Vagina (tissue), 2 donors: ENCODE measurements around the gene GNPDA2.

Experiments
- POLR2A ChIP-seq, 2 donors: fragments of 450-650 bp; IDR thresholded peaks; one replicate each; pipeline ENCODE4 v1.6.1; 2017; ENCODE audit warnings: antibody characterized with exemption in 2 of 2, mild to moderate bottlenecking in 2 of 2, moderate library complexity in 2 of 2
- POLR2AphosphoS5 ChIP-seq, 2 donors: sonication (generic); formaldehyde crosslinking; IDR thresholded peaks; one replicate each; pipeline ENCODE4 v1.9.0; 2017; ENCODE audit warnings: antibody characterized with exemption in 2 of 2, mild to moderate bottlenecking in 2 of 2, low read depth in 1 of 2; ENCODE audit not compliant: insufficient read depth in 1 of 2
- TF ChIP-seq, protein P1 (sequence below), 3 experiments: fragments of 450-650 bp in 2 of 3; fragments of 200-600 bp in 1 of 3; sonication (generic) in 1 of 3; IDR thresholded peaks; one replicate each; pipeline ENCODE4 v1.5.1; 2017 to 2019; ENCODE audit warnings: antibody characterized with exemption in 3 of 3, mild to moderate bottlenecking in 2 of 3, moderate library complexity in 2 of 3

DNA sequence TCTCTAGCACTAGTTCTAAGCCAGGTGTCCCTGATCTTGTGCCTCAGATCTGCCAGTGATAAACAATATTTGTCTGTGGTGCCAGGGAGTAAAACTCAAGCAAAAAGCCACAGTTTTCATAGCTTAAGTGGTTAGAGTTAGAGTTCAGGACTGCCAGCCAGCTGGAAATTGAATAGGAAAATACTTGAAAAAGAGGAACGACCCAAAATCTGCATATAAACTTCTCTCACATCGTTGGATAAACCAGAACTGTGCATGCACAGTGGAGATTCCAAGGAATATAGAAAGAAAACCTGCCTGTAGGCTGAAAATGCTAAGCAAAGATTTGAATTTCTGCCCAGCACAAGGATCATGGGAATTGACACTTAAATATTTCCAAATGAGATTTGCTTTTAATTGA lies 35.0 kb upstream of the GNPDA2 start:
- TF ChIP-seq, protein P1, sequence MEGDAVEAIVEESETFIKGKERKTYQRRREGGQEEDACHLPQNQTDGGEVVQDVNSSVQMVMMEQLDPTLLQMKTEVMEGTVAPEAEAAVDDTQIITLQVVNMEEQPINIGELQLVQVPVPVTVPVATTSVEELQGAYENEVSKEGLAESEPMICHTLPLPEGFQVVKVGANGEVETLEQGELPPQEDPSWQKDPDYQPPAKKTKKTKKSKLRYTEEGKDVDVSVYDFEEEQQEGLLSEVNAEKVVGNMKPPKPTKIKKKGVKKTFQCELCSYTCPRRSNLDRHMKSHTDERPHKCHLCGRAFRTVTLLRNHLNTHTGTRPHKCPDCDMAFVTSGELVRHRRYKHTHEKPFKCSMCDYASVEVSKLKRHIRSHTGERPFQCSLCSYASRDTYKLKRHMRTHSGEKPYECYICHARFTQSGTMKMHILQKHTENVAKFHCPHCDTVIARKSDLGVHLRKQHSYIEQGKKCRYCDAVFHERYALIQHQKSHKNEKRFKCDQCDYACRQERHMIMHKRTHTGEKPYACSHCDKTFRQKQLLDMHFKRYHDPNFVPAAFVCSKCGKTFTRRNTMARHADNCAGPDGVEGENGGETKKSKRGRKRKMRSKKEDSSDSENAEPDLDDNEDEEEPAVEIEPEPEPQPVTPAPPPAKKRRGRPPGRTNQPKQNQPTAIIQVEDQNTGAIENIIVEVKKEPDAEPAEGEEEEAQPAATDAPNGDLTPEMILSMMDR (IDR thresholded peaks at IDR 0.05), result no peak
- TF ChIP-seq POLR2A (IDR thresholded peaks at IDR 0.05) (no peak), POLR2AphosphoS5 (IDR thresholded peaks at IDR 0.05; ENCODE audit: insufficient read depth in 1 of 2, low read depth in 1 of 2) (no peak)
